Forelimb muscle (tissue), 1 donor: Measurements from ENCODE around the gene PRELID1. TPM values are rescaled to one million over a fixed set of nuclear protein-coding genes. Genes with fewer than 3 reads are reported as not detected.
"Not testable (repeated sequence)": the region's sequence is repeated elsewhere in the genome, so short reads cannot be mapped to it uniquely, and the experiment has no call there.

Experiments
- DNase-seq: peaks from one replicate; pipeline ENCODE4 v3.0.0-alpha.2; 2013; ENCODE audit warnings: low read depth
- polyA plus RNA-seq: library from polyadenylated mRNA; unstranded; fragments of 120-200 nt; gene quantifications from one replicate; pipeline ENCODE4 v1.2.1, GENCODE V29; 2013; ENCODE audit not compliant: insufficient read length

Gene PRELID1, protein sequence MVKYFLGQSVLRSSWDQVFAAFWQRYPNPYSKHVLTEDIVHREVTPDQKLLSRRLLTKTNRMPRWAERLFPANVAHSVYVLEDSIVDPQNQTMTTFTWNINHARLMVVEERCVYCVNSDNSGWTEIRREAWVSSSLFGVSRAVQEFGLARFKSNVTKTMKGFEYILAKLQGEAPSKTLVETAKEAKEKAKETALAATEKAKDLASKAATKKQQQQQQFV
- polyA plus RNA-seq = 73.8 TPM

GRCh38 chr5:177303121-177303924, at the start of gene PRELID1, which contains the start of gene RAB24:
Gene PRELID1, plus strand, starts transcription at chr5:177303799. Its CDS starts 187 bp downstream, at chr5:177303986.
Gene RAB24, minus strand, starts transcription at chr5:177303719. Its CDS starts 431 bp downstream, at chr5:177303288.
- DNase-seq = no peak

DNA sequence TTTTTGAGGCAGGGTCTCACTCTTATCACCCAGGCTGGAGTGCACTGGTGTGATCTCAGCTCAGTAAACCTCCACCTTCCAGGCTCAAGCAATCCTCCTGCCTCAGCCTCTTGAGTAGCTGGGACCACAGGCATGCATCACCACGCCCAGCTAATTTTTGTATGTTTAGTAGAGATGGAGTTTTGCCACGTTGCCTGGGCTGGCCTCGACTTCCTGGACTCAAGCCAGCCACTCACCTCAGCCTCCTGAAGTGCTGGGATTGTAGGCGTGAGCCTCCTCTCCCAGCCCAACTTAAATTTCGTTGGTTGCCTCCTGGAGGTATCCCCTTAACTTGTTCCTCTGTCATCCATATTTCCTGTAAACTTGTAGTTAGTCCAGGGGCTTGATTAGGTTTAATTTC, 47.3 kb upstream of the PRELID1 start:
- DNase-seq = no peak

DNA sequence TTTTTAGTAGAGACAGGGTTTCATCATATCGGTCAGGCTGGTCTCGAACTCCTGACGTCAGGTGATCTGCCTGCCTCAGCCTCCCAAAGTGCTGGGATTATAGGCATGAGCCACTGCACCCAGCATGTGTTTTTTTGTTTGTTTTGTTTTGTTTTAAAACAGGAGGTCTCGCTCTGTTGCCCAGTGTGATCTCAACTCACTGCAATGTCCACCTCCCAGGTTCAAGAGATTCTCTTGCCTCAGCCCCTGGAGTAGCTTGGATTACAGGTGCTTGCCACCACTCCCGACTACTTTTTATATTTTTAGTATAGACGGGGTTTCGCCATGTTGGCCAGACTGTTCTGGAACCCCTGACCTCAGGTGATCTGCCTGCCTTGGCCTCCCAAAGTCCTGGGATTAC, 44.9 kb upstream of the PRELID1 start:
- DNase-seq = not testable (repeated sequence)

DNA sequence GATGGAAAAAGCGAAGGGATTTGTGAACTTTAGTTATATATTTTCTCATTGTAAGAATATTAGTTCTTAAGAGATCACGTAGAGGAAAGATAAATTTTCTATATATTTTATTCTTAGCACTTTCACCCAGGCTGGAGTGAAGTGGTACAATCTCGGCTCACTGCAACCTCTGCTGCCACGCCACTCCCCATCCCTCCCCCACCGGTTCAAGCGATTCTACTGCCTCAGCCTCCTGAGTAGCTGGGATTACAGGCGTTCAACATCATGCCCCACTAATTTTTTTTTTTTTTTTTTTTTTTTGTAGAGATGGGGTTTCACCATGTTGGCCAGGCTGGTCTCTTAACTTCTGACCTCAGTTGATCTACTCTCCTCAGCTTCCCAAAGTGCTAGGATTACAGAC, 42.6 kb upstream of the PRELID1 start:
- no peak for DNase-seq

DNA sequence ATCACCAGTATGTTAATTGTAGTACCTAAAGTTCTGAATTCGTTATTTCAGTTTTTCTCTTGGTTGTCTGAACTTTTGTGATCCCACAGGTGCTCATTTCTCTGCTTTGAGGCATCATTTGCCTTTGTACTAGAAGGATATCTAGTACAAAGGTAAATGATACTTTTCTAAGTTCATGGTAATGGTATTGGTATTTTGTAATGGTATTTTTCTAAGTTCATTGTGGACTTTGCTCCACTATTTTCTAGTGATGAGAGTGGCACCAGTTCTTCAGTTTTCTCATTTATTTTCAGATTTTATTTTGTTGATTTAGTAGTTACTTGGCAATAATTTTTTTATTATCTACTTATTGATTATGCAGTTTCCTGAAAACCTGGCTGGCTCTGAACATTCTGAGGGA, 42.1 kb upstream of the PRELID1 start:
- DNase-seq = no peak

DNA sequence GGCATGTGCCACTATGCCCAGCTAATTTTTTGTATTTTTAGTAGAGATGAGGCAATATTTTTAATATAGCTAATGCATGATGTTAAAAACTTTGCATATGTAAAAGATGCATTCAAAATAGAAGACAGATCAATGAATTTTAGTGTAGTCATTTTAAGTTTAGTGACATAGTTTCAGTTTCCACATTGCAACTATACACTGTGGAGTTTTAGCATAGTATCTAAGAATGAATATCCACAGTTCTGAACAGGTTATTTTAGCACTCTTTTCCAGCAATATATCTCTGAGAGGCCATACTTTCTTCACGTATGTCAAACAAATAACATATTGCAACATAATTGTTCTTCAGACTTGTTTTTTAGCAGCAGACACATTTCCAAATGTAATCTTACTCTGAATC, 39.4 kb upstream of the PRELID1 start:
- DNase-seq = no peak

- DNase-seq = no peak
Observed at GRCh38 chr5:177265395-177265794, 38.2 kb upstream of the PRELID1 start.

GRCh38 chr5:177269232-177269895, 34.2 kb upstream of the PRELID1 start:
- no peak for DNase-seq

GRCh38 chr5:177269976-177270375, 33.6 kb upstream of the PRELID1 start:
- no peak for DNase-seq

DNA sequence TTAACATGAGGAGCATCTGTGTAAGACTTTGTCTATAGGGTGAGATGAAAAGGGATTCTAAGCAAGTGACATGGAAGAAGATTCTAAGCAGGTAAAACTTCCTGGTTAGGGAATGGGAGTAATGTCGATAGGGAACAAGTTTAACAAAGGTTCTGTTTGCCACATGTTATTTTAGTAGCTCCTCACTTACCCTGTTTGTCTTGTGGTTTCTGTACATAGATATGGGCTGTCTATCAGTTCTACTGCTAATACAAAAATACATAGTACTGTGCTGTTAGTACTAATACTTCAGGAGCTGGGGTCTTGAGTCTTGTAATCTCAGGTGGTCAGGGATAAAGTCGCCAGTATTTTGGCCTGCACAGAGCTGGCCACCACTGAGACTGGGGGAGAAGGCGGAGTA, 32.9 kb upstream of the PRELID1 start:
- DNase-seq = no peak

DNA sequence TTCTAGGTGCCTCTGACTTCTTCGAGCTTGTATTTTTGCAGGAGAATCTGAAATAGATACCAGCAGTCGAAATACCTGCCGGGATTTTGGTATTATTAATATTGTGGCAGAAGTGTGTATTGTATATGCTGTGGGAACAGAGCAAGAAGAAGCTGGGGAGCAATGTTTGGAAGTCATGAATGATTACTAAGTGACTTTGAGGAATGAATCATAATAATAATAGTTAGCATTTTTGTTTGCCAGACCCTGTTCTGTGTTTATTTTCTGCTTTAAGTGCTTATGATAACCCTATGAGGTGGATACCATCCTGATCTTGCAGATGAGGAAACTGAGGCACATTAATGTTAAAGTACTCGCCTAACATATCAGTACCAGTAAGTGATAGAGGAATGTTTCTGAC, 32.5 kb upstream of the PRELID1 start:
- no peak for DNase-seq

GRCh38 chr5:177275883-177276282, 27.7 kb upstream of the PRELID1 start:
- DNase-seq = no peak

DNA sequence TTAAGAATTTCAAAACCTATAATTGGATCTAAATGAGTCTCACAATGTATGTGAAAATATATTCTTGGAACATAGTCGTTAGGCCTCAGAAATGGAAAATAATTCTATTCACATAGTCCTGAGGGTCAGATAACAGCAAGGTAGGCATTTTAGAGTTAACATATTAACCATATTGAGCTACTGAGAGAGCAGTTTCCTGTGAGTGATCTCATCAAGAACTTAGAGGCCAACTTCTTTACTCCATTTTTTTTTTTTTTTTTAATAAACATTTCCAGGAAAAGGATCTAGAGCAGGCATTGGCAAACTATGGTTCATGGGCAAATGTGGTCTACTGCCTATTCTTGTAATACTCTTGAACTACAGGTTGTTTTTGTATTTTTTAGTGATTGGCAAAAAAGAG, 26.7 kb upstream of the PRELID1 start:
- no peak for DNase-seq

DNA sequence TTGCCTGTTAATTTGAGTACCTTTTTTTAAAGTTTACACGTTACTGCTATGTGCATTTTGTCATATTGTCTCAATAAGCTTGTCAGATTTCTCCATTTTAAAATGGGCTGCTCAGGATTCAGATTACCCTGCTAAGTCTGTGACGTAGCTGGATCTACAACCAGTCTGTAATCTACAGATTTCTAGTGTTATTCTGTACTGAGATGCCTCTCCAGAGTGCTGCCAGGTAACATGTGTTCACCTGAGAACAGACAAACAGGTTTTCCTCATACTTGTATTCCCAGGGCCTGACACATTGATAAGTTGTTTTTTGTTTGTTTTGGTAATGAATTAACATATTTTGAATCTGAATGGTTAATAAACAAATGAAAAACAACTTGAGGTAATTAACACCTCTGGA, 15.4 kb upstream of the PRELID1 start:
- no peak for DNase-seq

DNA sequence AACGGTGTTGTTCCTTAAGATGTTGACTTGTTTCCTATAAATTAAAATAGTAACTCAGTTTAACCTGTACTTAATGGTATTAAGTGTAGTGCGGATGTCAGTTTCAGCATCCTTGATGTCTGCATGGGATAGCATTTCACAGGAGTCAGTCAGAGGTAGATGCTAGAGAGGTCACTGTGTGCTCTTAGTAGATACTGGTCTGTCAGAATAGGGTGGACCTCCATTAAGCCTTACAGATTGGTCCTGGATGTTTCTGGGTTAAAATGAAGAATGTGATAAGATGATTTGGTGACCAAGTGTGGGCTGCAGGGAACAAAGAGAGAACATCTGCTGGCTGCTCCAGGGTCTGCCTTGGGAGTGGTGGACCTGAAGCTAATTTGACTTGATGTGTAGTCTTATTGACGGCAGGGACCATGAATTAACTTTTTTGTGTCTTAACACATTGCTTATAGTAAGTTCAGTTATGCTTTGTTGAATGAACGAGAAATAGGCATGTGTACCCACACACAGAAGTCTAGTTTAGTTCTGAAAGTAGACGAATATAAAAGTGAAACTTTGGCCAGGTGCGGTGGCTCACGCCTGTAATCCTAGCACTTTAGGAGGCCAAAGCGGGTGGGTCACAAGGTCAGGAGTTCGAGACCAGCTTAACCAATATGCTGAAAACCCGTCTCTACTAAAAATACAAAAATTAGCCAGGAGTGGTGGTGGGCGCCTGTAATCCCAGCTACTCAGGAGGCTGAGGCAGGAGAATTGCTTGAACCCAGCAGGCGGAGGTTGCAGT, 12.6 kb upstream of the PRELID1 start:
- no peak for DNase-seq

GRCh38 chr5:177291735-177292134, 11.9 kb upstream of the PRELID1 start:
- DNase-seq = no peak

DNA sequence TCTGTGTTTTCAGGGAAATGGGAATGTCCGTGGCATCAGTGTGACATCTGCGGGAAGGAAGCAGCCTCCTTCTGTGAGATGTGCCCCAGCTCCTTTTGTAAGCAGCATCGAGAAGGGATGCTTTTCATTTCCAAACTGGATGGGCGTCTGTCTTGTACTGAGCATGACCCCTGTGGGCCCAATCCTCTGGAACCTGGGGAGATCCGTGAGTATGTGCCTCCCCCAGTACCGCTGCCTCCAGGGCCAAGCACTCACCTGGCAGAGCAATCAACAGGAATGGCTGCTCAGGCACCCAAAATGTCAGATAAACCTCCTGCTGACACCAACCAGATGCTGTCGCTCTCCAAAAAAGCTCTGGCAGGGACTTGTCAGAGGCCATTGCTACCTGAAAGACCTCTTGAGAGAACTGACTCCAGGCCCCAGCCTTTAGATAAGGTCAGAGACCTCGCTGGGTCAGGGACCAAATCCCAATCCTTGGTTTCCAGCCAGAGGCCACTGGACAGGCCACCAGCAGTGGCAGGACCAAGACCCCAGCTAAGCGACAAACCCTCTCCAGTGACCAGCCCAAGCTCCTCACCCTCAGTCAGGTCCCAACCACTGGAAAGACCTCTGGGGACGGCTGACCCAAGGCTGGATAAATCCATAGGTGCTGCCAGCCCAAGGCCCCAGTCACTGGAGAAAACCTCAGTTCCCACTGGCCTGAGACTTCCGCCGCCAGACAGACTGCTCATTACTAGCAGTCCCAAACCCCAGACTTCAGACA, 9.6 kb upstream of the PRELID1 start:
- DNase-seq = no peak

GRCh38 chr5:177294632-177295031, 9.0 kb upstream of the PRELID1 start:
- no peak for DNase-seq

- DNase-seq = no peak
Observed at GRCh38 chr5:177295924-177296323, 7.7 kb upstream of the PRELID1 start.

- DNase-seq = no peak
Observed at GRCh38 chr5:177296581-177296980, 7.0 kb upstream of the PRELID1 start.

DNA sequence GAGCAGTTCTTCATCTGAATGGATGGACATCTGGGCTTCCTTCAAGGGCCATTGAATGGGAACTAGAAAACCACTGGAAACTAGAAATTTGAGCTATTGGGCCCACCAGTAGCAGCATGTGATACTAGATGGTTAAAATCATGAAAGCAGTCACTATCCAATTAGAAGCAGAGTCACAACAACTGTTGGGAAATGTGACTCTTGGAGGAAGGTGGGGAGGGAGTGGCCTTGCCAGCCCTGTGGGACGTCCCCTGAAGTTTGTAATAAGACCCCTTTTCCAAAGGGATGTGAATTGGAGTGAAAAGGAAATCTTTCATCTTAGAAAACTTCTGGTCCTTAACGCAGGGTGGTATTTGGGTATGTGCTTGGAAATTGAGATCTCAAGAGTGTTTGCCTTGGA, 5.7 kb upstream of the PRELID1 start:
- no peak for DNase-seq
